GM21717 (cell line): ENCODE measurements around the gene ZNF689.
"Not testable (repeated sequence)": the region's sequence is repeated elsewhere in the genome, so short reads cannot be mapped to it uniquely, and the experiment has no call there.

Experiments
- ATAC-seq: cut with Tn5 transposase; IDR thresholded peaks from one replicate; pipeline ENCODE4 v1.9.1; 2021; ENCODE audit warnings: mild to moderate bottlenecking, moderate library complexity; ENCODE audit not compliant: unreplicated experiment

The ZNF689 gene

DNA sequence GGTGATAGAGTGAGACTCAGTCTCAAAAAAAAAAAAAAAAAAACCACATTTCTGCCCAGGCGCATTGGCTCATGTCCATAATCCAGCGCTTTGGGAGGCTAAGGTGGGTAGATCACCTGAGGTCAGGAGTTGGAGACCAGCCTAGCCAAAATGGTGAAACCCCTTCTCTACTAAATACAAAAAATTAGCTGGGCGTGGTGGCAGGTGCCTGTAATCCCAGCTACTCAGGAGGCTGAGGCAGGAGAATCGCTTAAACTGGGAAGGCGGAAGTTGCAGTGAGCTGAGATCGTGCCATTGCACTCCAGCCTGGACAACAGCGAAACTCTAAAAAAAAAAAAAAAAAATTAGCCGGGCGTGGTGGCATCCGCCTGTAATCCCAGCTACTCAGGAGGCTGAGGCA, 26.9 kb upstream of the ZNF689 start:
- ATAC-seq: not testable (repeated sequence)

DNA sequence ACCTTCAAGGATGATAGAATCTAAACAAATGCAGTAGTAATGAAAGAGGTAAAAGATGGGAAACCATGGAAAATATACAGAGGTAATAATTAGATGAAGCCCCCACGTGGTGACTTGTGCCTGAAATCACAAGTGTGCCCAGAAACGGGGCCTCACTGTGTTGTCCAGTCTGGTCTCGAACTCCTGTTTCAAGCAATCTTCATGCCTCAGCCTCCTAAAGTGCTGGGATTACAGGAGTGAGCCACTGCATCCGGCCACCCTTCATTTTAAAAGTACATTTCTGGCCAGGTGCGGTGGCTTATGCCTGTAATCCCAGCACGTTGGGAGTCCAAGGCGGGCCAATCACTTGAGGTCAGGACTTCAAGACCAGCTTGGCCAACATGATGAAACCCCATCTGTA, 26.4 kb upstream of the ZNF689 start:
- no peak for ATAC-seq

DNA sequence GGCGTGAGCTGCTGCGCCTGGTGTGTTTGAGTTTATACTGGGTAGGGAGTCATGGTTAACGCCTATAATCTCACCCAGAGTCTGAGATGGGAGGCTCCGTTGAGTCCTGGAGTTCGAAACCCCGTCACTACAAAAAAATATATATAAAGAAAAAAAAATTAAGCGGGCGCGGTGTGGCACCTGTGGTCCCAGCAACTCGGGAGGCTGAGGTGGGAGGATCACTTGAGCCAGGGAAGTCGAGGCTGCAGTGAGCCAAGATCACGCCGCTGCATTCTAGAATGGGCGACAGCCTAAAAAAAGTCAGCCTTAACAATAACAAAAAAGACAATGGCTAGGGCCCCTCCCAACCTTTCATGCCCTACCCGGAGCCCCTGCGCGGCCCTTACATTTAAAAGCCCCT, 23.3 kb upstream of the ZNF689 start:
- ATAC-seq: no peak

DNA sequence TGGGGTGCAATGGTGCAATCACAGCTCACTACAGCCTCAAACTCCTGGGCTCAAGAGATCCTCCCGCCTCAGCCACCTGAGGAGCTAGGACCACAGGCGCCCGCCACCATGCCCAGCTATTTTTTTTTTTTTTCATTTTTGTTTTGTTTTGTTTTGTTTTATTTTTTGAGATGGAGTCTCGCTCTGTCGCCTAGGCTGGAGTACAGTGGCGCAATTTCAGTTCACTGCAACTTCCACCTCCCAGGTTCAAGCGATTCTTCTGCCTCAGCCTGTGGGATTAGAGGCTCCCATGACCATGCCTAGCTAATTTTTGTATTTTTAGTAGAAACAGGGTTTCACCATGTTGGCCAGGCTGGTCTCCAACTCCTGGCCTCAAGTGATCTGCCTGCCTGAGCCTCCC, 22.3 kb upstream of the ZNF689 start:
- ATAC-seq: not testable (repeated sequence)

DNA sequence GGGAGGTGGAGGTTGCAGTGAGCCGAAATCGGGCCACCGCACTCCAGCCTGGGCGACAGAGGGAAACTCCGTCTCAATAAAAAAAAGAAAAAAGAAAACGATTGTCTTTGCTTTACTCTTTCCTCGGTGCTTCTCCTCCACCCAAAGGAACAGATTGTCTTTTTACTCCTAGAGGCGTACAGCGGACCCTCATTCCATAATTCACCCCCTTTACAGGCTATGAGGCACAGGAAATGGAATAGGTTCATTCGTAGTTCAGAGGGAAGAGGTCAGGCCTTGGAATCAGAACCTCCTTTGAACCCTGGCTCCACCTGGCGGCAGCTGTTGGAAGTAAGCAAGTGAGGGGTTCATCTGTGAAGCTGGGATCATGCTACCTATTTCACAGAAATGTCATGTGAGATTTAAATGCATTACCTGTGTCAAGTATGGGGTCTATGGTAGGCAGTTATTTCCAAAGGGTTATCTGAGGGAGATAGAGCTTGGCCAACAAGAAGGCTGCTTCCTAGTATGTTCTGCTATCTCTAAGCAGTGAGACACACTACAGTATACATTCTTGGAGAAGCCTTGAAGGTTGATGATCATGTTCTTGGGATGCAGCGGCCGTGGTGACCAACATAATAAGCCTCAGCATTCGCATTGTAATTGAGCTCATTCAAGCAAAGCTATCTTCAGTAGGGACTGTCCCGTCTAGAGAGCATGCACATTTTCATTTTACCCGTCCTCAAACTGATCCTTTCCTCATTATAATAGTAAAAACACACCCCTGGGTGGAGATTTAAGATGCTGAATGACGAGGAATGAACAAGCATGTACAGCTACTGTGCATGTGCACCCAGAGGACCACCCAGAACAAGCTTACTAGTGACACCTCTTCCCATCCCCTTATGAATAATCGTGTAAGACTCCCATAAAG, 18.7 kb upstream of the ZNF689 start:
- ATAC-seq: no peak

DNA sequence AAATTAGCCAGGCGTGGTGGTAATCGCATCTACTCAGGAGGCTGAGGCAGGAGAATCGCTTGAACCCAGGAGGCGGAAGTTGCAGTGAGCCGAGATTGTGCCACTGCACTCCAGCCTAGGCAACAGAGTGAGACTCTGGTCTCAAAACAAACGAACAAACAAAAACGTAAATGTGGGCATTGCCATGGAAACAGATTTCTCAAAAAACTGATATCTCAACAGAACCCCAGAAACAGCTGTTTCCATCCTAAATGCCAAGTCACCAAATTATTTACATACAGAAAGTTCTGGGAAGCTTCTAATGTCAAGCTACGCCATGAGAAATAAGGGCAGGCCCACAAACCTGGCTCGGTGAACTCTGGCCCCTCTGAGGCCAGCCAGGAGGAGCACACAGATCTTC, 16.0 kb upstream of the ZNF689 start:
- no peak for ATAC-seq

DNA sequence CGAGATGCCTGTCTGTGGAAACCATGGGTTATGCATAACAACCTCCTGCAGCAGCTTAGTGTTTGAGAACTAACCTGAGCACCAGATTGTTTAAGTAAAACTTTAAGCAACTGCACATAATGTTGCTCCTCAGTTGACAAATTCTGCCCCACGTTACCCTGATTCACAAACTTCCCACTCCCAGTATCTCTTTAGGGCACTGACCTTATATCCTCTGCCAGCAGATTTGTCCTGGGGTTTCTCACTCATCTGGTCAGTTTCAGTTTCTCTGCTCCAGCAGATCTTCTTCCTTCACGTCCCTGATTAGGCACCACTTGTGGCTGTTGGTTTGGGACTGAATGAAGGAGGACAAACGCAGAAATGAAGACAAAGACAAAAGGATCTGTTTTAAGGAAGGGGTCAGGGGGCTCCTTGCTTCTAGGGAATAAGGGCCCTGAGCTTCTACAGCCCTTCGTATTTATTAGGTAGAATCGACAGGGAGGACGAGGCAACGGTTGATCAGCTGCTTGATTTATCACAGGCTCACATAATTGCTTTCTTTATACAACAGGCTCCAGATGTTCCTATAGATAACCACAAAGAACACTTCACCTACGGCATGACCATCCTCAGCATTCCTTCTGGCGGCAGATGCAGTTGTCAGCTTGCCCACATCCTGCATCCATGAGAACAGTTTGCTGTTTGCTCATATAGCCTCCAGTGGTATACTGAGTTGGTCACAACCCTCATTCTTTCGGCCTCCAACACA, 13.5 kb upstream of the ZNF689 start:
- ATAC-seq: no peak

DNA sequence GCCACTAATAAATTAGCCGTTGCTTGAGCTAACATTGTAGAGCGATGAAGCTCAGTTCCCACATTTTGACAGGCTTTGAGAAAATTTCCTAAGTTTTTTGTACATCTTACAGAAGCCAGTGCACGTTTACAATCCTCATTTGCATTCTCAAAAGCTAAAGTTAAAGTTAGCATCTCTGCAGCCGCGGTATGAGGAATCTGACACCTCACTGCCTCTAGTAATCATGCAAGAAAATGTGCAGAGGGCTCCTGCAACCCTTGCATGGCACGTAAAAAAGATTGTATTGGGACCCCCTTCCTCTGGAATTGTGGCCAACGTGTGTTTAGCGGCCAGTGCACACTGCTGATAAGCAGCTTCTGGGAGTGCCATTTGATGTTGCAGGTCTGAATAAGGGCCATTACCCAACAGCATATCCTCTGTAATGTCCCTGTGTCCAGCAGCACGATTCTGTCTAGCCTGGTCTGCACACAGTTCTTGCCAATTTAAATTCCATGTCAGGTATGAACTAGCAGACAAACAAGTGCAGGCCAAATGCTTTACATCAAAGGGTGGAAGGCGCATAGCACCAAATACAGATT, 12.4 kb upstream of the ZNF689 start:
- ATAC-seq: no peak

DNA sequence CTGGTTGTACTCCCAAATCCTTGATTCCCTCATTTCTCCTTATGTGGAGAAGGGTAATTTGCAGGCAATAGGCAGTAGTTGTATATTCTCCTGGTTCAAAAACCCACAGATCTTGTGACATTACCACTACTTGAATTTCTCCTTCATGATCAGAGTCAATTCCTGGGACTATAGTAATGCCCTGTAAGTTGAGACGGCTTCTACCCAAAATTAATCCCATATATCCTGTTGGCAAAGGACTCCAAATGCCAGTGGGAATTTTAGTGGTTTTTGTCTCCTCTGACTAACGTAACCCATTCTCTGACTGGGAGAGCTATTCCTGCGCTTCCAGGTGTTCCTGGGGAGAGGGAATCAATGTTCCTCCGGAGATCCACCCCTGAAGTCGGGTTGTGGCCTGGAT, 11.6 kb upstream of the ZNF689 start:
- no peak for ATAC-seq

DNA sequence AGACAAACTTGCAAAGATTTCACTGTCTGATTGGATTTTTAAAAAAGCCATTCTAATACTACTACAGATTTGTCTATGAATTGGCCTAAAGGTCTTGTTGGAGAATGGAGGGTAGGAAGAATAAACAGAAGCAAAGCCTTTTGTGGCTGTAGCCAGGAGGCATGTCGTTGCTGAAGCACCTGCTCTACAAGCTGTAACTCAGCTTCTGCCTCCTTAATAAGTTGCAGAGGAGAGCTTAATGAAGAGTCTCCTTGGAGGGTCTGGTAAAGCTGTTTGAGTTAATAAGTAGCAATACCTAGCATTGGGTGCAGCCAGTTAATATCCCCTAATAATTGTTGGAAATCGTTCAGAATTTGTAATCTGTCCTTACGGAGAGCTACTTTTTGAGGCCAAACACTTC, 10.0 kb upstream of the ZNF689 start:
- no peak for ATAC-seq

DNA sequence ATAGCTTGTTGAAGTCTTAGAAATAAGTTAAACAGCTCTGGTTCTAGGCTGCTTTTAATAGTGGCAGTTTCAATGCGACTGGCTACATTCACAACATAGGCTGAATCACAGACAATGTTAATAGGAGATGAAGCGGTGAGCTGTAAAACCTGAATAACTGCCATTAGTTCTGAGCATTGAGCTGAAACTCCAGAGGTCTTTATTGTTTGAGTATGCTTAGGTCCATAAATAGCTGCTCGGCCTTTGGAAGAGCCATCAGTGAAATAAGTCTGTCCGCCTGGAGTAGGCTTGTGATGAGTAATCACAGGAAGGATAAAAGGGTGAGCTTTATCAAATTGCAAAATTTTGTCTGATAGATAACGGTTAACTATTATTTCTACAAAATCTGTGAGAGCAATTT, 9.4 kb upstream of the ZNF689 start:
- no peak for ATAC-seq

DNA sequence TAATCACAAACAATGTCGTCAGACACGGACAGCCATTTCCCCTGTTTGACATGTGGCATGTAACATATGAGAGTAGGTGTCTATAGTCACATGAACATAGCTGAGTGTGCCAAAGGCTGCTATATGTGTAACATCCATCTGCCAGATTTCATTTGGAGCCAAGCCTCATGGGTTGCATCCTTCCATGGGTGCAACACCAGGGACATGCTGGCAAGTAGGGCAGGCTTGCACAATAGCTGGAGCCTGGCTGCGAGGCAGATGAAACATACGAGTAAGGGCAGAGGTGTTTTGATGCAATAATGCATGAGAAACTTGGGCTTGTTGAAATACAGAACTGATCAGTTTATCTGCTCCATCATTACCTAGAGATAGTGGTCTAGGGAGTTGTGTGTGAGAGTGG, 9.0 kb upstream of the ZNF689 start:
- ATAC-seq: no peak

DNA sequence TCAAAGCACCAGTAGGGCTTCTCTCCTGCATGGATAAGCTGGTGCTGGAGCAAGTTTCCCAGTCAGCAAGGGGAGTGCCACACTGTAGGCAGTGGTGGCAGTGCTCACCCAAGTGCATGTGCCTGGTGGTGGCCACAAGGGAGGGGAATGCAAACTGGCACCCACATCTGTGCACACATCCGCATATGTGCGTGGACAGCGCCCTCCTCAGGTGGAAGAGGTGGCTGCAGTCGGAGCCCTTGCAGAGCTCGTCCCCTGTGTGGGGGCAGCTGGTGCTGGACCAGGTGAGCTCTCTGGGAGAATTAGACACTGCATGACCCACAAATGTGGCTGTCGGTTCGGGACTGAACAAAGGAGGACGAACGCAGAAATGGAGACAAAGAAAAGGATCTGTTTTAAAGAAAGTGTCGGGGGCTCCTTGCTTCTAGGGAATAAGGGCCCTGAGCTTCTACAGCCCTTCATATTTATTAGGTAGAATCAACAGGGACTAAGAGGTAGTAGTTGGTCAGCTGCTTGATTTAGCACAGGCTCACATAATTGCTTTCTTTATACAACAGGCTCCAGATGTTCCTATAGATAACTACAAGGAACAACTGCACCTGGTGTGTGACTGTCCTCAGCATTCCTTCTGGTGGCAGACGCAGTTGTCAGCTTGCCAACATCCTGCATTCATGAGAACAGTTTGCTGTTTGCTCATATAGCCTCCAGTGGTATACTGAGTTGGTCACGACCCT, 5.3 kb upstream of the ZNF689 start:
- no peak for ATAC-seq

DNA sequence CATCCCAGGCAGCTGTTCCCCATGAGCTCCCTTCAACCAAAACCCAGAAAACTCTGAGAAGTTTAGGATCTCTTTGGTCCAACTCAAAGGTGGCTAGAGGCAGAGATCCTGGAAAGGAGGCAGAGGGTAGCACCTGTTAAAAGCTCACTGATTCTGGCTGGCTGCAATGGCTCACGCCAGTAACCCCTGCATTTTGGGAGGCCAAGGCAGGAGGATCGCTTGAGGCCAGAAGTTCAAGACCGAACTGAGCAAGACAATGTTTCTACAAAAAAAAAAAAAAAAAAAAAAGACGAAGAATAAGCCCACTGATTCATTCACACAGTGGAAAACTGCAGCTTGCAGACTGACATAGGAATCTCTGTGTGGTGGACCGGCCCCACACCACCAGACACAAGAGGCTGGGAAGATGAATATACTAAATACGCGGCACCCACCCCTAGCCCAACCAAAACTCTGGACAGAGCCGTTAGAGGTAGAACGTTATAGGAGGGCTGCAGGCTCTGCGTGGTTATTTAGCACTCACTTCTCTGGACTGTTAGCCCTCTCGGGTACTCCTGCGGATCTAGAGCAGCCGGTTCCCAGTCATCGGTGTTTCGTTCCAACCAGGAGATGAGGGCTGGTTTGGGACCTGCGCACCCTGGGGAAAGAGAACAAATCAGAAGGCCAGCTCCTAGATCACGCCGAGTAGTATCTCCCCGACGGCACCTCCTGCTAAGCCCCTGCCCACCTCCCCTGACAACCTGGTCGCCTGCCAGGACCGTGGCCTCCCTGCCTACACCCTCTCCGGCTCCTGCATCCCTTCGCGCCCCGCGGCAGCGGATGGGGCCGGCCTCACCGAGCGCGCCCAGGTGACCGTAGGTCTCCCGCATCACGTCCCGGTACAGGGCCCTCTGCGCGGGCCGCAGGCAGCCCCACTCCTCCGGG, 925 bp downstream of the ZNF689 start:
- peak; percentile 21 for ATAC-seq

DNA sequence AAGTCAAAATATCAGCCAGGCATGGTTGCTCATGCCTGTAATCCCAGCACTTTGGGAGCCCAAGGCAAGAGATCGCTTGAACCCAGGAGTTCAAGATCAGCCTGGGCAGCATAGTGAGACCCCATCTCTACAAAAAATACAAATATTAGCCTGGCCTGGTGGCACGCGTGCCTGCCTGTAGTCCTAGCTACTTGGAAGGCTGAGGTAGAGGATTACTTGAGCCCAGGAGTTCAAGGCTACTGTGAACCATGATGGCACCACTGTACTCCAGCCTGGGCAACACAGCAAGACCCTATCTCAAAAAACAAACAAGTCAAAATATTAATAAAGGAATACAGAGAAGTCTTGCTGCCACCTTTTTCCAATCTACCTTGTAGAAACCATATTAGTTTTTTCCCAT, 4.2 kb downstream of the ZNF689 start:
- no peak for ATAC-seq

DNA sequence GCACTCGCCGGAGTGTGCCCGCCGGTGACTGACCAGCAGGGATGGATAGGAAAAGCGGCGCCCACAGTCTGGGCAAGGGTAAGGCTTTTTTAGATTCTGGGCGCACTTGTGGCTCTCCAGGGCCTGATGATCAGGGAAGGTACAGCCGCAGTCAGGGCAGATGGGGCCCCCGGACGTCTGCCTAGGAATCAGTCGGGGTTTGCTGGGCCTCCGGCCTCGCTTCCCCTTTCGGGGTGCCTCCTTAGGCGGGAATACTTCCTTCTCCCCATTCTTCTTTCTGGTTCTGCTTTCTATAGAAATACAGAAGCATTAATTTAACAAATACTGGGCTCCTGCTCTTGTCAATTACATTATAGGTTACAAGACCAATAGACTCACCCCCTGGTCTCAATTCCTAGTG, 5.0 kb downstream of the ZNF689 start:
- ATAC-seq: no peak

DNA sequence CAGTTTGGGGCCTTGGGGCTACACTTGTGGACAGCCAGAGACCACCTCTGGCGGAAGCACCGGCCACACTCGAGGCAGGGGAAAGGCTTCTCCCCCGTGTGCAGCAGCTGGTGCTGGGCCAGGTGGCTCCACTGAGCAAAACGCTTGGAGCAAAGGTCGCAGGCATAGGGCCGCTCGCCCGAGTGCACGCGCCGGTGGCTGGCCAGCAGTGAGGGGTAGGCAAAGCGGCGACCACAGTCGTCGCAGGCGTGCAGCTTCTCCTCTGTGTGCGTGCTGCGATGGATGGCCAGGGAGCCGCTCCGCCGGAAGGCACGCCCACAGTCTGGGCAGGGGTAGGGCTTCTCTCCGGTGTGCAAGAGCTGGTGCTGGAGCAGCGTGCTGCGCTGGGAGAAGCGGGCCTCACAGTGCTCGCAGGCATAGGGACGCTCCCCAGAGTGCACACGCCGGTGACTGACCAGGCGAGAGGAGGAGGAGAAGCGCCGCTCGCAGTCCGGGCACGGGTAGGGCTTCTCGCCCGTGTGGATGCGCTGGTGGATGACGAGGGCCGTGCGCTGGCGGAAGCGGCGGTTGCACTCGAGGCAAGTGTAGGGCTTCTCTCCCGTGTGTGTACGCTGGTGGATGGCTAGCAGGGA, 5.8 kb downstream of the ZNF689 start:
- ATAC-seq: no peak

DNA sequence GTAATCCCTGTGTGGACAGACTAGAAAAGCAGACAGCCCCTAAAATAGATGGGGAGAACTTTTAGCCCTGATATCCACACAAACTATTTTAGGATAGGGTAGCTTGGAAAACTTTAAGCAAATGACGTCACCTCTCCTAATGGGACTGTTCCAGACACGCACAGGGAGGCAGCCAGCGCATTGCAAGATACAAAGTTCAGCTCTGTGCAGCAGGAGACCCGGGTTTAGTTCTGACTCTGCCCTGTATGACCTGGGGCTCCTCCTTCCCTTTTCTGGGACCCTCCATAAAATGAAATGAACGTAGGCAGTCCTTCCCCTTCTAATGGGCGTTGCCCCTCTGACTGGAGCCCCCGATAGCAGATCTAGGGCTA, 6.3 kb downstream of the ZNF689 start:
- no peak for ATAC-seq

DNA sequence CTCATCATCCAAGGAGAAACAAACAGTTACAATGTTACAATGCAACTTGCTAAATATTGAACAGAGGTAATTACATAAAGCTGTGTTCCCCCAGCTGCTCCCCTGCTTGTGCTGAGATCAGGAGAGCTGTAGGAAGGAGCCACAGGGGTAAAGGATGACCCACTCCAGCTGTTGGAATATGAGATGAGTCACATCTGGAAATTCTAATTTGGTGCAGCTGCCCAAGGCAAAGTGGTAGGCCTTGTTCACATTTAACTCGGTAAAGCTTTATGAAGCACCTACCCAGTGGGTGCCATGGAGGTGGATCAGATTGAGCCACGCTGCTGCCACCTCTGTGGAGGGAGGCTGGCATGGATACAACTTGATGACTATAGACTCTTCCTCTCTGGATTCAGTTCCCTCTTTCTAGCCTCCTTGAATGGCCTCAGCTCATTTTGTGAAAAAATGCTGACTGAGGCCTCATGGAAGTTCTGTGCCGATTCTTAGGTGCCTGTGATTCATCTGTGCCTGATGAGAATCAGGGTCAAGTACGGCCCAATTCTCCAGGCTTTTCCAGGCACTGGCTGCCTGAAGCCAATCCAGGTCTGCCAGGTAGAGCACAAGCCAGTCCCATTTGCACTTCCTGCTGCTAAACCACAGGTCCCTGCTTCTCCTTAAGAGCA, 7.4 kb downstream of the ZNF689 start:
- no peak for ATAC-seq
